GM12878 (cell line): Measurements from ENCODE around the gene POLR3K. TPM values are rescaled to one million over a fixed set of nuclear protein-coding genes. Genes with fewer than 3 reads are reported as not detected.

Source experiments
- ATAC-seq: fragments of 200-7000 bp; cut with Tn5 transposase; 3 replicates; pipeline ENCODE4 v1.9.1; 2020; ENCODE audit warnings: mild to moderate bottlenecking, moderate library complexity
- BruUV-seq: library from RNA; stranded (reverse); fragments of 400-500 nt; replicated peaks from 2 replicates; lab custom pipeline; 2021; lab: Mats Ljungman, UMichigan
- CTCF ChIA-PET: fragments of 300-600 bp; sonication (Branson Sonifier 250); formaldehyde crosslinking; extraction: SDS; loops from one replicate; lab custom pipeline; 2021; ENCODE audit warnings: inconsistent platforms; lab: Yijun Ruan, JAX
- POLR2A ChIA-PET: fragments of 350-600 bp; formaldehyde crosslinking; extraction: SDS; loops from one replicate; lab custom pipeline; 2021; ENCODE audit warnings: inconsistent platforms; lab: Charles Lee
- RAD21 ChIA-PET: fragments of 300-600 bp; sonication (Branson Sonifier 250); formaldehyde crosslinking; loops from one replicate; lab custom pipeline; 2023; ENCODE audit warnings: antibody characterized with exemption; ENCODE audit not compliant: unreplicated experiment; lab: Charles Lee
- SMC1A ChIA-PET: fragments of 300-600 bp; sonication (Branson Sonifier 250); formaldehyde crosslinking; loops from one replicate; lab custom pipeline; 2023; ENCODE audit not compliant: unreplicated experiment, uncharacterized antibody; lab: Charles Lee
- DNase-seq: peaks from one replicate; pipeline ENCODE4 v3.0.0-alpha.2; 2011; ENCODE audit warnings: low read depth, low spot score
- FAIRE-seq: peaks from 3 replicates; lab custom pipeline; 2011; peaks lifted over from hg19 to GRCh38; lab: Jason Lieb, UNC
- H2AFZ ChIP-seq: 2 replicates; pipeline ENCODE4 v1.6.0; 2011; ENCODE audit warnings: low read depth, low read length, control low read depth; ENCODE audit not compliant: control insufficient read depth
- H3K27ac ChIP-seq: 2 replicates; pipeline ENCODE4 v1.5.1; 2011; ENCODE audit warnings: control low read depth; ENCODE audit not compliant: control insufficient read depth, insufficient read depth
- H3K27me3 ChIP-seq, 2 experiments: replicated peaks in 1 of 2; 2 replicates each; pipeline versions ENCODE4 v1.6.0 to v1.6.1; 2011; ENCODE audit warnings: low read length in 1 of 2; ENCODE audit not compliant: control insufficient read depth in 2 of 2, insufficient read depth in 2 of 2
- H3K36me3 ChIP-seq, 2 experiments: 2 replicates each; pipeline ENCODE4 v1.5.1; 2011; ENCODE audit warnings: low read length in 1 of 2; ENCODE audit not compliant: control insufficient read depth in 2 of 2, insufficient read depth in 2 of 2
- H3K4me1 ChIP-seq: 2 replicates; pipeline ENCODE4 v1.6.1; 2011; ENCODE audit warnings: mild to moderate bottlenecking, low read length, moderate library complexity, mixed read lengths; ENCODE audit not compliant: control insufficient read depth, insufficient read depth
- H3K4me2 ChIP-seq: 2 replicates; pipeline ENCODE4 v1.6.0; 2011; ENCODE audit warnings: control low read depth; ENCODE audit not compliant: control insufficient read depth, insufficient read depth
- H3K4me3 ChIP-seq: fragments of 200-600 bp; sonication (generic); 2 replicates; pipeline ENCODE4 v1.5.1; 2016
- H3K79me2 ChIP-seq: 2 replicates; pipeline ENCODE4 v1.6.0; 2011; ENCODE audit warnings: low read length; ENCODE audit not compliant: control insufficient read depth, insufficient read depth
- H3K9ac ChIP-seq: 2 replicates; pipeline ENCODE4 v1.8.0; 2011; ENCODE audit warnings: low read length, control low read depth, mixed read lengths; ENCODE audit not compliant: control insufficient read depth, insufficient read depth
- H3K9me3 ChIP-seq: replicated peaks from 3 replicates; pipeline ENCODE4 v1.5.1; 2011; ENCODE audit warnings: mild to moderate bottlenecking, low read length; ENCODE audit not compliant: control insufficient read depth, insufficient read depth
- H4K20me1 ChIP-seq: 2 replicates; pipeline ENCODE4 v1.6.0; 2011; ENCODE audit not compliant: control insufficient read depth, insufficient read depth
- BACH1 ChIP-seq: fragments of 450-650 bp; IDR thresholded peaks from 2 replicates; pipeline ENCODE4 v1.6.1; 2017; ENCODE audit warnings: mild to moderate bottlenecking, borderline replicate concordance
- BCL3 ChIP-seq: IDR thresholded peaks from 2 replicates; pipeline ENCODE4 v1.6.1; 2011; ENCODE audit warnings: borderline replicate concordance, low read depth, mild to moderate bottlenecking, moderate library complexity, low read length; ENCODE audit not compliant: insufficient read depth, poor library complexity, severe bottlenecking
- E2F8 ChIP-seq: fragments of 450-650 bp; IDR thresholded peaks from 2 replicates; pipeline ENCODE4 v1.6.1; 2018; ENCODE audit warnings: mild to moderate bottlenecking, low read depth, moderate library complexity; ENCODE audit not compliant: partially characterized antibody
- IRF3 ChIP-seq: fragments of 450-650 bp; IDR thresholded peaks from 2 replicates; pipeline ENCODE4 v1.6.1; 2014; ENCODE audit warnings: mild to moderate bottlenecking
- MEF2A ChIP-seq: IDR thresholded peaks from 2 replicates; pipeline ENCODE4 v1.6.1; 2011; ENCODE audit warnings: low read depth, mild to moderate bottlenecking, low read length, moderate library complexity; ENCODE audit not compliant: insufficient read depth
- NR2C1 ChIP-seq: fragments of 450-650 bp; IDR thresholded peaks from 2 replicates; pipeline ENCODE4 v1.6.1; 2017; ENCODE audit warnings: antibody characterized with exemption, mild to moderate bottlenecking, moderate library complexity
- RCOR1 ChIP-seq: conservative IDR thresholded peaks from 2 replicates; pipeline ENCODE4 v1.6.1; 2012; ENCODE audit warnings: low read depth, low read length, improper control_type of control experiment
- RELA ChIP-seq: fragments of 450-650 bp; IDR thresholded peaks from 2 replicates; pipeline ENCODE4 v1.8.0; 2014; ENCODE audit warnings: borderline replicate concordance; ENCODE audit not compliant: partially characterized antibody
- SMC3 ChIP-seq: IDR thresholded peaks from 2 replicates; pipeline ENCODE4 v1.6.1; 2011; ENCODE audit warnings: low read length, improper control_type of control experiment, borderline replicate concordance
- SPI1 ChIP-seq: IDR thresholded peaks from 2 replicates; pipeline ENCODE4 v1.6.1; 2011; ENCODE audit warnings: low read depth, mild to moderate bottlenecking, low read length, moderate library complexity, borderline replicate concordance; ENCODE audit not compliant: insufficient read depth
- ZBED1 ChIP-seq: IDR thresholded peaks from 2 replicates; pipeline ENCODE4 v1.6.1; 2016; ENCODE audit warnings: borderline replicate concordance
- WGBS: methylation state at CpG from one replicate; pipeline ENCODE4 v1.1.6; 2016; ENCODE audit warnings: low lambda C conversion rate; ENCODE audit not compliant: insufficient replicate concordance, insufficient coverage; ENCODE audit errors: missing lambda C conversion rate; 5-methylcytosine and 5-hydroxymethylcytosine counted together
- in situ Hi-C: fragments of 300-500 bp; cut with MboI; formaldehyde crosslinking; loops from 9 replicates; pipeline ENCODE4 v1.14.3; 2018; ENCODE audit warnings: mixed read lengths
- intact Hi-C: fragments of 100-400 bp; cut with micrococcal nuclease; formaldehyde crosslinking; loops from one replicate; pipeline ENCODE4 v1.14.2; 2022; ENCODE audit not compliant: unreplicated experiment
- polyA plus RNA-seq, 11 experiments: library from polyadenylated mRNA; depleted of rRNA in 4 of 11; unstranded in 6 of 11; stranded (reverse) in 5 of 11; fragments of >200 nt; fragmentation: Nextera tagmentation in 4 of 11; fragmentation: Illumina TruSeq in 1 of 11; extraction: Ambion mirVana in 4 of 11; extraction: Trizol in 1 of 11; gene quantifications; 1 replicate in 1 of 11; 2 replicates in 10 of 11; pipeline versions ENCODE4 v1.2.1 to v1.2.3, GENCODE V29; 2011 to 2016; ENCODE audit warnings: inconsistent platforms in 2 of 11, missing spikeins in 2 of 11, low read depth in 1 of 11
- total RNA-seq, 4 experiments: library from RNA; depleted of rRNA in 3 of 4; stranded (reverse); fragments of >200 nt in 3 of 4; fragmentation: Illumina TruSeq in 1 of 4; extraction: Trizol in 1 of 4; gene quantifications; 2 replicates each; pipeline versions ENCODE4 v1.2.1 to v1.2.3, GENCODE V29; 2013 to 2021

The POLR3K gene
- total and polyA plus RNA-seq, 10 of the 15 experiments (the other 5 are each of a cell fraction or from before 2014, with no cell fraction given) = 25.3 to 222 (median 64.0) TPM

- no TSS peak for BruUV-seq
- CTCF ChIA-PET = interaction anchor here (0.6 to 1.1 kb wide), 3 partner anchors 15 to 26 kb away, joined by 3 to 6 read pairs (median 3); no protein-coding TSS in a partner anchor
- WGBS = 81% methylated on average over 9 of the region's 9 CpGs
- RAD21 ChIA-PET = interaction anchor here (0.6 to 1.5 kb wide), 2 partner anchors 26 to 68 kb away, joined by 3 to 6 read pairs; no protein-coding TSS in a partner anchor
- Histone ChIP-seq H4K20me1 (no peaks in the 10 kb centered on the region), H3K4me3 (no peak overlapping the region)
- TF ChIP-seq NR2C1 (no peak), MEF2A (no peak), RELA (no peak), BCL3 (no peak), BACH1 (no peak), ZBED1 (no peak), SMC3 (no peak), SPI1 (no peak), IRF3 (no peak), RCOR1 (no peak), E2F8 (no peak)
- TF ChIP-seq, all 136 proteins: peak for 0
- no peak overlapping the region for H3K27ac ChIP-seq
- H3K4me2 ChIP-seq = no peak overlapping the region
- ATAC-seq (no peak), FAIRE-seq (no peak), DNase-seq (no peak)
- no peaks in the 10 kb centered on the region for H3K27me3 ChIP-seq
- H2AFZ ChIP-seq = no peak overlapping the region
- H3K4me1 ChIP-seq = no peaks in the 10 kb centered on the region
- intact Hi-C loops (no loop called here), in situ Hi-C loops (no loop called here)
- no peaks in the 10 kb centered on the region for H3K79me2 ChIP-seq
- H3K9ac ChIP-seq = no peak overlapping the region
- ChIA-PET SMC1A (interaction anchor here (2.5 kb wide), 1 partner anchor 26 kb away, joined by 8 read pairs; no protein-coding TSS in a partner anchor), POLR2A (interaction anchor here (0.8 kb wide), 1 partner anchor 16 kb away, joined by 3 read pairs; no protein-coding TSS in a partner anchor)
- H3K36me3 ChIP-seq = peaks cover 6 to 15% of the 10 kb centered on the region in 2 experiments; a peak in 3 of 4 replicates
- no peaks in the 10 kb centered on the region for H3K9me3 ChIP-seq
Measured at GRCh38 chr16:91484-91883, 38.1 kb upstream of the POLR3K start.
